Occipital lobe (tissue), 2 donors: Measurements from ENCODE around the gene ALDH1A1. TPM values are rescaled to one million over a fixed set of nuclear protein-coding genes. Genes with fewer than 3 reads are reported as not detected.
"Not testable (repeated sequence)": the region's sequence is repeated elsewhere in the genome, so short reads cannot be mapped to it uniquely, and the experiment has no call there.

Experiments
- DNase-seq: peaks from one replicate; lab custom pipeline; 2025; lab: John Stamatoyannopoulos, UW
- total RNA-seq: library from RNA; depleted of rRNA; stranded (reverse); fragments of >200 nt; gene quantifications from one replicate; pipeline ENCODE4 v1.2.3, GENCODE V29; 2014

The ALDH1A1 gene
- total RNA-seq, 1 donor from 2014 or later: 1.4 TPM

GRCh38 chr9:72896439-72896838, 56.4 kb downstream of the ALDH1A1 start:
- no peak for DNase-seq

GRCh38 chr9:72895122-72895521, 57.7 kb downstream of the ALDH1A1 start:
- DNase-seq: no peak

GRCh38 chr9:72894342-72894741, 58.5 kb downstream of the ALDH1A1 start:
- DNase-seq: no peak

- no peak for DNase-seq
Observed at GRCh38 chr9:72893437-72893836, 59.4 kb downstream of the ALDH1A1 start.

- no peak for DNase-seq
Observed at GRCh38 chr9:72891043-72891442, 61.8 kb downstream of the ALDH1A1 start.

- DNase-seq: no peak
Observed at GRCh38 chr9:72888943-72889342, 63.9 kb downstream of the ALDH1A1 start.

GRCh38 chr9:72888067-72888466, 64.8 kb downstream of the ALDH1A1 start:
- no peak for DNase-seq

- no peak for DNase-seq
Observed at GRCh38 chr9:72886386-72886785, 66.5 kb downstream of the ALDH1A1 start.

- DNase-seq: no peak
Observed at GRCh38 chr9:72884508-72884907, 68.3 kb downstream of the ALDH1A1 start.

- DNase-seq: no peak
Observed at GRCh38 chr9:72883875-72884274, 69.0 kb downstream of the ALDH1A1 start.

GRCh38 chr9:72882117-72882775, 70.6 kb downstream of the ALDH1A1 start:
- DNase-seq: no peak

- DNase-seq: no peak
Observed at GRCh38 chr9:72880821-72881220, 72.0 kb downstream of the ALDH1A1 start.

- DNase-seq: no peak
Observed at GRCh38 chr9:72875221-72875620, 77.6 kb downstream of the ALDH1A1 start.

GRCh38 chr9:72874344-72874743, 78.5 kb downstream of the ALDH1A1 start:
- no peak for DNase-seq

- DNase-seq: no peak
Observed at GRCh38 chr9:72873456-72873855, 79.4 kb downstream of the ALDH1A1 start.

GRCh38 chr9:72872718-72873117, 80.1 kb downstream of the ALDH1A1 start:
- no peak for DNase-seq

GRCh38 chr9:72871685-72872084, 81.2 kb downstream of the ALDH1A1 start:
- no peak for DNase-seq

- no peak for DNase-seq
Observed at GRCh38 chr9:72864327-72864726, 88.5 kb downstream of the ALDH1A1 start.

GRCh38 chr9:72863456-72864094, 89.3 kb downstream of the ALDH1A1 start:
- no peak for DNase-seq

- not testable (repeated sequence) for DNase-seq
Observed at GRCh38 chr9:72862788-72863187, 90.1 kb downstream of the ALDH1A1 start.

- no peak for DNase-seq
Observed at GRCh38 chr9:72858089-72858912, 94.6 kb downstream of the ALDH1A1 start.

GRCh38 chr9:72857624-72857996, 95.2 kb downstream of the ALDH1A1 start:
- no peak for DNase-seq
